ENCODE measurements around the gene SLC4A1AP. TPM values are rescaled to one million over a fixed set of nuclear protein-coding genes. Genes with fewer than 3 reads are reported as not detected.
A peak's percentile ranks its signal among the peaks of the same experiment; 100 is the strongest.
"Not testable (repeated sequence)": the region's sequence is repeated elsewhere in the genome, so short reads cannot be mapped to it uniquely, and the experiment has no call there.

SLC4A1AP gene
- polyA plus RNA-seq, 2 of the 4 experiments (the other 2 are of a cell fraction) = 32.6 to 33.0 TPM

GRCh38 chr2:27681841-27682240, 18.2 kb downstream of the SLC4A1AP start:
- ChIA-PET POLR2A (interaction anchor here (0.7 to 3.0 kb wide), 2 partner anchors 18 to 302 kb away, joined by 6 to 10 read pairs; partner anchors contain the start of genes SLC4A1AP and SUPT7L), CTCF (interaction anchor here (0.6 to 5.0 kb wide), 23 partner anchors 9 to 1332 kb away, joined by 3 to 118 read pairs (median 8); partner anchors contain the start of genes CCDC121, GPN1, PPM1G and SLC4A1AP)
- Histone ChIP-seq H3K27ac (peak overlapping the region; percentile 52 to 78), H3K4me3 (no peak overlapping the region), H3K4me1 (peaks cover 31% of the 10 kb centered on the region), H3K4me2 (peak overlapping the region; percentile 51), H3K9me3 (no peaks in the 10 kb centered on the region)
- 97% methylated on average over 1 of the region's 1 CpG for WGBS (ENCODE audit: missing lambda C conversion rate)
- DNase-seq (ENCODE audit: low read depth in 1 of 2, low spot score in 1 of 2) (peak in 1 of 2 experiments; percentile 41), ATAC-seq (peak; percentile 21 to 45; a peak in 4 of 6 replicates), FAIRE-seq (no peak)
- TF ChIP-seq HES2 (IDR thresholded peaks at IDR 0.05) = no peak
- no peak for TF ChIP-seq SREBF2 (IDR thresholded peaks at IDR 0.05)
- no peak for TF ChIP-seq JUN (IDR thresholded peaks at IDR 0.05)
- no peak for TF ChIP-seq EHMT2 (IDR thresholded peaks at IDR 0.05; ENCODE audit: low read depth)
- no peak for TF ChIP-seq CHD4 (IDR thresholded peaks at IDR 0.05; ENCODE audit: borderline replicate concordance)
- no peak for TF ChIP-seq PBX3 (IDR thresholded peaks at IDR 0.05)
- no peak for TF ChIP-seq ZC3H11A (IDR thresholded peaks at IDR 0.05)
- no peak for TF ChIP-seq RARB (CRISPR knock-in tag; IDR thresholded peaks at IDR 0.05)
- TF ChIP-seq CTCF (IDR thresholded peaks at IDR 0.05) = no peak
- TF ChIP-seq TFCP2L1 (CRISPR knock-in tag; IDR thresholded peaks at IDR 0.05) = no peak
- TF ChIP-seq CBX2 (IDR thresholded peaks at IDR 0.05; ENCODE audit: borderline replicate concordance, low read depth) = no peak
- no peak for TF ChIP-seq USF2 (IDR thresholded peaks at IDR 0.05)
- no peak for TF ChIP-seq HDAC2 (IDR thresholded peaks at IDR 0.05)
- no peak for TF ChIP-seq CHD2 (IDR thresholded peaks at IDR 0.05; ENCODE audit: low read length, partially characterized antibody)
- TF ChIP-seq RCOR1 (IDR thresholded peaks at IDR 0.05; ENCODE audit: low read depth, low read length) = no peak

GRCh38 chr2:27682334-27682771, 18.7 kb downstream of the SLC4A1AP start:
- H3K4me3 ChIP-seq, H3K9me3 ChIP-seq, FAIRE-seq: not testable (repeated sequence)
- 61% methylated on average over 7 of the region's 7 CpGs for WGBS (ENCODE audit: missing lambda C conversion rate)
- peak overlapping the region; percentile 51 for H3K4me2 ChIP-seq
- POLR2A ChIA-PET = interaction anchor here (0.7 to 3.0 kb wide), 2 partner anchors 19 to 302 kb away, joined by 6 to 10 read pairs; partner anchors contain the start of genes SLC4A1AP and SUPT7L
- H3K27ac ChIP-seq = peak overlapping the region; percentile 52 to 78
- CTCF ChIA-PET = interaction anchor here (0.6 to 5.0 kb wide), 45 partner anchors 9 to 1331 kb away, joined by 3 to 118 read pairs (median 6); partner anchors contain the start of genes CCDC121, GPN1, PPM1G and SLC4A1AP
- DNase-seq (ENCODE audit: low read depth in 1 of 2, low spot score in 1 of 2) = peak; percentile 55 to 63
- ATAC-seq = peak; percentile 35 to 66; a peak in 5 of 6 replicates
- peak; percentile 62 for TF ChIP-seq JUNB (IDR thresholded peaks at IDR 0.05)
- peak; percentile 65 for TF ChIP-seq FOSL2 (IDR thresholded peaks at IDR 0.05)
- TF ChIP-seq FOSL2 (CRISPR knock-in tag; IDR thresholded peaks at IDR 0.05) = peak; percentile 72
- H3K4me1 ChIP-seq = peaks cover 31% of the 10 kb centered on the region

- ChIA-PET POLR2A (interaction anchor here (0.8 to 3.0 kb wide), 3 partner anchors 20 to 707 kb away, joined by 3 to 10 read pairs (median 5); partner anchors contain the start of genes SLC4A1AP and SUPT7L), CTCF (interaction anchor here (0.5 to 5.0 kb wide), 111 partner anchors 8 to 1103 kb away, joined by 3 to 118 read pairs (median 4); partner anchors contain the start of genes CCDC121, GPN1, PPM1G and SLC4A1AP)
- Histone ChIP-seq H3K4me1 (peaks cover 31% of the 10 kb centered on the region), H3K4me2 (peak overlapping the region; percentile 51), H3K4me3 (no peak overlapping the region), H3K27ac (peak overlapping the region; percentile 52 to 78), H3K9me3 (no peaks in the 10 kb centered on the region)
- DNase-seq (ENCODE audit: low read depth in 1 of 2, low spot score in 1 of 2) (peak; percentile 60 to 95), ATAC-seq (peak; percentile 81 to 92), FAIRE-seq (peak; percentile 23)
- WGBS (ENCODE audit: missing lambda C conversion rate) = 10% methylated on average over 9 of the region's 9 CpGs
- TF ChIP-seq ZNF302 (CRISPR knock-in tag; IDR thresholded peaks at IDR 0.05) (no peak), RAD21 (conservative IDR thresholded peaks at IDR 0.05 in 1 of 2, IDR thresholded peaks at IDR 0.05 in 1 of 2) (peak; percentile 94 to 95), HOXA7 (CRISPR knock-in tag; IDR thresholded peaks at IDR 0.05) (peak; percentile 66; the same call in 1 of the 2 replicates), CTCF (IDR thresholded peaks at IDR 0.05) (peak; percentile 100), FOSL2 (IDR thresholded peaks at IDR 0.05) (no peak), FOSL2 (CRISPR knock-in tag; IDR thresholded peaks at IDR 0.05) (peak; percentile 64), SMC3 (IDR thresholded peaks at IDR 0.05) (peak; percentile 93), MAX (IDR thresholded peaks at IDR 0.05) (0 out of 2 replicates have a peak, but pooled peaks have one; percentile 28), ZFP36 (IDR thresholded peaks at IDR 0.05; ENCODE audit: borderline replicate concordance, partially characterized antibody) (no peak), EHMT2 (IDR thresholded peaks at IDR 0.05; ENCODE audit: low read depth) (no peak), HOXB13 (CRISPR knock-in tag; IDR thresholded peaks at IDR 0.05; ENCODE audit: low read depth) (no peak)
Observed at GRCh38 chr2:27683390-27684071, 19.8 kb downstream of the SLC4A1AP start.
